ENCODE results near the gene NCAM2. TPM values are rescaled to one million over a fixed set of nuclear protein-coding genes. Genes with fewer than 3 reads are reported as not detected.

NCAM2 gene
- total and polyA plus RNA-seq, 9 donors, result 0.35 to 6.8 (median 1.2) TPM

DNA sequence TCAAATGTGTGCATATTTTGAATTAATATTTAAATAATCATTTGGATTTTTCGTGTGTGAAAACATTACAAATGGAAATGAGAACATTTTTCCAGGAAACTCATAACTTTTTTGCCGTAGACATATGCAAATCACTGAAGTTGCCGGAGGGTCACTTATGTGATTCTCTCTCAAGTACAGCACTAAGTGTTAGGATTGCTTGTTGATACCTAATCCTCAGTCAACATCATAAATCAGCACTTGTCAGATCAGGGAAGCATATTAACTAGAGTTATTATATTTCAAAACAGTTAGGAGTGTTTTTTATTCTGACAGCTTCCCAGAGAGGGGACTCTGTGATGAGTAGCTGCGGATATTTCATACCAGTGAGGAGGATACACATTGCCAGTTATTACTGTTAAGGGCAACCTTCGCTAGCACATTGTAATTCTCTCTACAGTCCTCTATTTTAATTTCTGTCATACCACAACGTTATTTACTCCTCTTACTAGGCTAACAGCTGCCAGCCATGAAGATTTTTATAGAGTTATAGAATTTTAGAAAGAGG, 41.5 kb downstream of the NCAM2 start:
- no peak for DNase-seq
- no peak for TF ChIP-seq POLR2A (IDR thresholded peaks at IDR 0.05)
- no peak for TF ChIP-seq EP300 (IDR thresholded peaks at IDR 0.05)
- TF ChIP-seq, protein P1, sequence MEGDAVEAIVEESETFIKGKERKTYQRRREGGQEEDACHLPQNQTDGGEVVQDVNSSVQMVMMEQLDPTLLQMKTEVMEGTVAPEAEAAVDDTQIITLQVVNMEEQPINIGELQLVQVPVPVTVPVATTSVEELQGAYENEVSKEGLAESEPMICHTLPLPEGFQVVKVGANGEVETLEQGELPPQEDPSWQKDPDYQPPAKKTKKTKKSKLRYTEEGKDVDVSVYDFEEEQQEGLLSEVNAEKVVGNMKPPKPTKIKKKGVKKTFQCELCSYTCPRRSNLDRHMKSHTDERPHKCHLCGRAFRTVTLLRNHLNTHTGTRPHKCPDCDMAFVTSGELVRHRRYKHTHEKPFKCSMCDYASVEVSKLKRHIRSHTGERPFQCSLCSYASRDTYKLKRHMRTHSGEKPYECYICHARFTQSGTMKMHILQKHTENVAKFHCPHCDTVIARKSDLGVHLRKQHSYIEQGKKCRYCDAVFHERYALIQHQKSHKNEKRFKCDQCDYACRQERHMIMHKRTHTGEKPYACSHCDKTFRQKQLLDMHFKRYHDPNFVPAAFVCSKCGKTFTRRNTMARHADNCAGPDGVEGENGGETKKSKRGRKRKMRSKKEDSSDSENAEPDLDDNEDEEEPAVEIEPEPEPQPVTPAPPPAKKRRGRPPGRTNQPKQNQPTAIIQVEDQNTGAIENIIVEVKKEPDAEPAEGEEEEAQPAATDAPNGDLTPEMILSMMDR (IDR thresholded peaks at IDR 0.05), result no peak
- WGBS, 3 donors, result 86 to 90% (median 88%) methylated on average over 6 of the region's 6 CpGs
- intact Hi-C loops (cut with DNase I), result no loop called here
- Histone ChIP-seq H3K9me3 (no peaks in the 10 kb centered on the region), H3K27me3 (no peaks in the 10 kb centered on the region), H3K4me1 (ENCODE audit: insufficient read depth) (no peaks in the 10 kb centered on the region), H3K4me3 (no peak overlapping the region), H3K27ac (no peak overlapping the region), H3K36me3 (no peaks in the 10 kb centered on the region)

- Histone ChIP-seq H3K36me3 (no peaks in the 10 kb centered on the region), H3K9me3 (no peaks in the 10 kb centered on the region), H3K4me1 (ENCODE audit: insufficient read depth) (no peaks in the 10 kb centered on the region), H3K27me3 (no peaks in the 10 kb centered on the region), H3K27ac (no peak overlapping the region), H3K4me3 (no peak overlapping the region)
- intact Hi-C loops (cut with DNase I), result no loop called here
- TF ChIP-seq, protein P1 (IDR thresholded peaks at IDR 0.05), result no peak
- TF ChIP-seq POLR2A (IDR thresholded peaks at IDR 0.05), result no peak
- no peak for TF ChIP-seq EP300 (IDR thresholded peaks at IDR 0.05)
- DNase-seq, result no peak
- 78 to 84% (median 80%) methylated on average over 3 of the region's 3 CpGs for WGBS, 3 donors
Observed at GRCh38 chr21:21045518-21045917, 47.3 kb downstream of the NCAM2 start.

- Histone ChIP-seq H3K36me3 (no peaks in the 10 kb centered on the region), H3K27ac (no peak overlapping the region), H3K4me1 (ENCODE audit: insufficient read depth) (no peaks in the 10 kb centered on the region), H3K27me3 (no peaks in the 10 kb centered on the region), H3K4me3 (no peak overlapping the region), H3K9me3 (no peaks in the 10 kb centered on the region)
- no peak for TF ChIP-seq EP300 (IDR thresholded peaks at IDR 0.05)
- TF ChIP-seq POLR2A (IDR thresholded peaks at IDR 0.05), result no peak
- TF ChIP-seq, protein P1 (IDR thresholded peaks at IDR 0.05), result no peak
- WGBS, 3 donors, result 45 to 54% (median 50%) methylated on average over 2 of the region's 2 CpGs
- intact Hi-C loops (cut with DNase I), result no loop called here
- no peak for DNase-seq
Observed at GRCh38 chr21:21046063-21046462, 47.9 kb downstream of the NCAM2 start.

DNA sequence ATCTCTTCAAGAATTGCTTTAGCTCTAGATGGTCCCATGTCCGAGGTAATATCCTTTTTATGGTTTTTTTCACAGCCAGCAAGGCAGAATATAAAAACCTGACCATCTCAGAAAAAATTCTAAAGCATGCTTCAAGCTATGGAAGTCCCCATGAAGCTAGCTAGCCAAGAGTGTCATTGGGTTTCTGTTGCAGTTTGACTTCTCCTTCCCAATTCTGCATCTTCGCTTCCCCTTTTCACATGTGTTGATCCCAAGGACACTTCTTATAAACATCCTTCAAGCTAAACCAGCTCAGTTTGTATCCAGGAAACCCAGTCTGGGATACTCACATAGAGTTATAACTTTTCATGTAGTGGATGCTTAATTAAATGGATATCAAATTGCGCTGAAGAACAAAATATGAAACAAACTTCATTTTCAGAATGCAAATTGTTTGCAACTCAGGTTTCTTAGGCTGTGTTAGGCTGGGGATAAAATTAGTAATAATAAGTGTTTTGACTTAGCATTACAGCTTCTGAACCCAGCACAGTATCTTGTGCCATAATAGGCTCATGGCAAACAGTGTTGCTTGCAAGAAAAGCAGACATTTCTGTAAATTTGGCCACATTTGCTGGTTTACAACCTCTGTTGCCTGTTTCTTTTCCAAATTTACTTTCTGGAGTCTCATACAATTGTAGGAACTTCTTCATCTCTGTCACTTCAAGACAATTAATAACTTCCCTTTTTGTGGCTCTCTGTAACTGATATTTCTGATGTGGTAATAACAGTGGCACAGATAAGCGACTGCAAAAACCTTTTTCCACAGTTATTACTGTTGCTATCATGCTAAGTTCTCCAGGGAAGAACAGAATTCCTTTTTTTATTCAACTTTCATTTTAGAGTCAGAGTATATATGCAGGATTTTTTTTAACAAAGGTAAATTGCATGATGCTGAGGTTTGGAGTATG, 53.2 kb downstream of the NCAM2 start:
- 49 to 60% (median 53%) methylated on average over 4 of the region's 4 CpGs for WGBS, 3 donors

More for the DNA sequence above, 53.2 kb downstream of the NCAM2 start:
- intact Hi-C loops (cut with DNase I), result no loop called here
- Histone ChIP-seq H3K4me3 (no peak overlapping the region), H3K27me3 (no peaks in the 10 kb centered on the region), H3K9me3 (no peaks in the 10 kb centered on the region), H3K27ac (no peak overlapping the region), H3K36me3 (no peaks in the 10 kb centered on the region), H3K4me1 (ENCODE audit: insufficient read depth) (no peaks in the 10 kb centered on the region)
- TF ChIP-seq POLR2A (IDR thresholded peaks at IDR 0.05), result no peak
- TF ChIP-seq, protein P1 (IDR thresholded peaks at IDR 0.05), result no peak
- no peak for TF ChIP-seq EP300 (IDR thresholded peaks at IDR 0.05)
- no peak for DNase-seq

Measured in ovary (tissue), 9 donors.